HG03354 (cell line): ENCODE measurements around the gene DBF4B.
"Not testable (repeated sequence)": the region's sequence is repeated elsewhere in the genome, so short reads cannot be mapped to it uniquely, and the experiment has no call there.

Source experiments
- ATAC-seq: cut with Tn5 transposase; IDR thresholded peaks from one replicate; pipeline ENCODE4 v1.9.1; 2021; ENCODE audit warnings: mild to moderate bottlenecking; ENCODE audit not compliant: unreplicated experiment, poor library complexity, severe bottlenecking

Gene DBF4B

GRCh38 chr17:44726121-44726520 lies 17.7 kb downstream of the DBF4B start:
- not testable (repeated sequence) for ATAC-seq

DNA sequence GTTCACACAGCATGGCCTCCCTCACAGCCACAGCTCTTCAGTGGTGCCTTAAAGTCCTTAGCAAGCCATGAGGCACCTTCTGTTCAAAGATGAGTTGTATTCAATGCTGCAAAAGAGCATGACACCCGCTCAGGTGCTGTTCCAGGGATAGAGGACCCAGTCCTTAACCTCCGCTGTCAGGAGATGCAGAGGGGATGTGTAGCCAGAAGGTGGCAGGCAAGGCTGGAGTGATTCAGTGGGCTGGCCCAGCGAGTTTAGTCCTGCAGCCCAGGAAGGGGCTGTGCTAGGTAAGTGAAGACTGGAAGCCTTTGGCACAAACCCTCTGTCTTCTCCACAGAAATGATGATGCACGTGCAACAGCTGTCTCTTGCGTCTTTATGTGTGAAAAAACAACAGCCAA lies 25.3 kb downstream of the DBF4B start:
- ATAC-seq: no peak

DNA sequence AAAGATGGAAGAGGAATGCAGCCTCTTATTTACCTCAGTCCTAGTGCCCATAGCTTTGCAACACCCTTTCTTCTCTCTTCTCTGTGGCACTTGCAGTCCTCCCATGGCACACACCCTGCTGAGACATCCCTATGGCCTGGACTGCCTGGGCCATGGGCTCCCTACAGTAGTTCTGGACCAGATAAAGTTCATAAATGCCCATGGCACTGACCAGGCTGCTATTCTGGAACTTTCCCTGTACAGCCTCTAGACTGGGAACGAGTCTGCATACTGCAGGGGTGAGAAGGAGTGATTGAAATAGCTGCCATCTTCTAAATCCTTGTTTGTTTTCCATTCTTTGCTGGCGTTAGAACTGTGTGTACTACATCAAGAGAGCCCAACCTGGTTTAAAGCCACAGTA lies 25.8 kb downstream of the DBF4B start:
- no peak for ATAC-seq

DNA sequence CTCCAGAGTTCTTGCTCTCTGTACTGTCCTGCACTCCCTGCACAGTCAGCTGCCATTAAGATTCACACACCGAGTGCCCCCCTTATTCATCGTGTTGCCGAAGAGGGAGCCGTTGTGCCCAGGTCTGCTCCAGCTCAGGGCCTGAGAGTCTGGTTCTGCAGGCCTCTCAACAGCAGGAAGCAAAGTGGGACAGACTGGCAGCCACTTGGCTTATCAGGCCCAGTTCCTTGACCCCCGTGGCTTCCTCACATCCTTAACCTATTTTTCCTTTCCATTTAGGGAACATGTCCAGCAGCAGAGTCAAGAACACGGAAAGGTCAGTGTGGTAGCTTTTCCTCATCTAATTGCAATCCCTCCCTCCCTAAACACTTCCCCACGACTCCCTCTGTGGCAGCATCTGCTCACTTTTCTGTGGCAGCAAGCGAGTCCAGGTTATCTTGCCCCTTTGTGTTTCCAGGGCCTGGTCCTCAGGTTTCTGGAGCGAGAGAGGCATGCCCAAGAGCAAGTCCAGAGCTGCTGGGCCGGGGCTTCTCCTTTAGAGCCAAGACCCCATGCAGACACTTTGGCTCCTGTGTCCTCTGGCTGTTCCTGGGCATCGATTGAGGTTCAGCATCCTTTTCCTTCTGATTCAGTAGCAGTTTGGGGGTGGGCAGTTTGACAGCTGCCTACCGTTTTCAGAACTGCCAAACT lies 28.2 kb downstream of the DBF4B start:
- no peak for ATAC-seq

- ATAC-seq: peak; percentile 54
These were observed 29.9 kb downstream of the DBF4B start for GRCh38 chr17:44738214-44738906.

- no peak for ATAC-seq
These were observed 32.9 kb downstream of the DBF4B start for GRCh38 chr17:44741316-44741715.

DNA sequence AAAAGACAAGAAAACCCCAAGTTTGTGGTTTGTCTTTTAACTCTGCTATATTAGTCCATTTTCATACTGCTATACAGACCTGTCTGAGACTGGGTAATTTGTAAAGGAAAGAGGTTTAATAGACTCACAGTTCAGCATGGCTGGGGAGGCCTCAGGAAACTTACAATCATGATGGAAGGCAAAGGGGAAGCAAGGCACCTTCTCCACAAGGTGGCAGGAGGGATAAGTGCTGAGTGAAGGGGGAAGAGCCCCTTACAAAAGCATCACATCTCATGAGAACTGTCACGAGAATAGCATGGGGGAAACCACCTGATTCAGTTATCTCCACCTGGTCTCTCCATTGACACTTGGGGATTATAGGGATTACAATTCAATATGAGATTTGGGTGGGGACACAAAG lies 36.8 kb downstream of the DBF4B start:
- ATAC-seq: no peak

DNA sequence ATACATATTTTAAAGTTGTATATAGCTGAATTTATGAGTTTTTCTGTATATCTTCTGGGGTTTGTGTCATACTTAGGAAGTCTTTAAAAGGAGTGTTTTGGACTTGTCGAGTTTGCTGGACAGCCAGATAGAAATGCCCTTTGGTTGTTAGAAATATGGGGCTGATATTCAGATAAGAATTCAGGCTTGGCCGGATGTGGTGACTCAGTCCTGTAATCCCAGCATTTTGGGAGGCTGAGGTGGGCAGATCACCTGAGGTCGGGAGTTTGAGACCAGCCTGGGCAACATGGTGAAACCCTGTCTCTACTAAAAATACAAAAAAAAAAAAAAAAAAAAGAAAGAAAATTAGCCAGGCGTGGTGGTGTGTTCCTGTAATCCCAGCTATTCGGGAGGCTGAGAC lies 37.3 kb downstream of the DBF4B start:
- ATAC-seq: not testable (repeated sequence)

- no peak for ATAC-seq
These were observed 39.1 kb downstream of the DBF4B start for GRCh38 chr17:44747566-44747965.

- no peak for ATAC-seq
These were observed 40.9 kb downstream of the DBF4B start for GRCh38 chr17:44749076-44749979.

DNA sequence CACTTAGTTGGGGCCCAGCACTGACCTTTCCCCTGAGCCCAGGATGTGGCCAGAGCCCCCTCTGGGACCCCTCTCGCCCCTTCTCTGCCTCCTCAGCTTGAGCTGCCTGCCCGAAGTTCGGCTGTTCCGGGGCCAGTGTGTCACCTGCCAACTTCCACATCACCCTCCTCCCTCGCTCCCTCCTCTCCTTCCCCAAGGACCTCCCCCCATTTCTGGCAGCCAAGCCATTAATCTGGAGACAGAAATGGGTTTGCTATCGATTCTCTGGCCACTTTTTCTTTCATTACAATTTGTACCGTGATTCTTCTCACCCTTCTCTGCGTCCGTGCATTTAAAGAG lies 41.5 kb downstream of the DBF4B start:
- no peak for ATAC-seq

DNA sequence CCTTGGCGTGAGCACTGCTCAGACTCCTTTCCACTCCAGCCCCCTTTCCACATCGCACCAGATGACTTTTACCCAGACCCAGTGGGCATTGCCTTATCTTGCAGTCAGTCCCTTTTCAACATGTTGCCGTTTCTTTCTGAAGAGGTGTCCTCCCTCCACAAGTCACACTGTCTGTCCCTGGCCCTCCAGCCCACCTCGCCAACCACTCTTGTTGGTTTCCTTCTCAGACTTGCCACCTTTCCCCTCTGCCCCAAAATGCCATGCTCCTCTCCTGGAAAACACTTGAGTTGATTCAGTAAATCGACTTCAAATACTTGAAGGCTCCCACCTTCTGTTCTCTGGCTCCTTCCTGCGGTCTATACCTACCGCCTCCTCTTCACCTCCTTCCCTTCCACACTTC lies 42.9 kb downstream of the DBF4B start:
- no peak for ATAC-seq

- ATAC-seq: no peak
These were observed 43.3 kb downstream of the DBF4B start for GRCh38 chr17:44751806-44752205.

DNA sequence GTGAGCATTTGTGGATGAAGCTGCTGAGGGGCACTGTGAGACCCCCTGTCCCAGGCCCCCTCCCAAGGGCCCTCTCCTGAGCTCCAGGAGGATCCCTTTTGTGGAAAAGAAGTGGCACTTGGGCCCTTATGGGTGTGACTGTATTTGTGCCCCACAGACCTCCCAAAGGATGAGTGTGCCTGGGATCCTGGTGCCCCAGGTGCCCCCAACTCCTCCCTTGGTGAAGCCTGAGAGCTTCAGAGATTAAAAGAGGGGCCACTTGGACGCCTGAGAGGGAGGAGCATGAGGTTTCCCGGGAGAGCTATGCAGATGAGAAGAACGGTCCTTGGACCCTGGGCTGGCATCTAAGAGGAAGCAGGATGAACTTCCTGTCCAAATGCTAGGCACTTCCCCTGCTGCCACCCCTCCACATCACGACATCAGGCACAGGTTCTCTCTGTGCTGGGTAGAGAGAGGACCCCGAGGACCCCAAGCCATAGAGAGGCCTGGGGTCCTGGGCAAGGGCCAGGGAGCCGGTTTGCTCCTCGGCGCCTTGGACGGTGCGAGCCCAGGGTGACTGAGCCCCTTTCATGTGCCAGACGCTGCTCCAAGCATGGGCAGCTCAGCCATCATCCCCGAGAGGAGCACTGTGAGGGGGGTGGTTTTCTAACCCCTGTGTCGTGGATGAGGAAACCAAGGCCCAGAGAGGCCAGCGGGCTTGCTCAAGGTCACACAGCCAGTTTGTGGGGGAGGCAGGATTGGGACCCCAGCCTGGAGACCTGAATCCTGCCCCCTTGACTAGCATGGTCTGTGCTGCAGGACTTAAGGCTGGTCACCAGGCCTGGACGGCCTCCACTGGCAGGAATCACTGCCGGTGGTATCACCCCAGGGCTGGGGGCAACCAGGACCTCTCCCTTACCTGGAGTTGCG lies 44.7 kb downstream of the DBF4B start:
- ATAC-seq: no peak

GRCh38 chr17:44754276-44754675 lies 45.8 kb downstream of the DBF4B start:
- ATAC-seq: no peak

DNA sequence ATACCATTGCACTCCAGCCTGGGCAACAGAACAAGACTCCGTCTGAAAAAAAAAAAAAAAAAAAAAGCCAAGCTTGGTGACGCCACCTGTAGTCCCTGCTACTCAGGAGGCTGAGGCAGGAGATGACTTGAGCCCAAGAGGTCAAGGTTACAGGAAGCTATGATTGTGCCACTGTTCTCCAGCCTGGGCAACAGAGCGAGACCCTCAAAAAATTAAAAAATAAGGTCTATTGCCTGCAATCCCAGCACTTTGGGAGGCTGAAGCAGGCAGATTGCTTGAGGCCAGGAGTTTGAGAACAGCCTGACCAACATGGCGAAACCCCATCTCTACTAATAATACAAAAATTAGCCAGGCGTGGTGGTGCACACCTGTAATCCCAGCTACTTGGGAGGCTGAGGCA lies 46.7 kb downstream of the DBF4B start:
- not testable (repeated sequence) for ATAC-seq

- no peak for ATAC-seq
These were observed 48.8 kb downstream of the DBF4B start for GRCh38 chr17:44757045-44757917.

DNA sequence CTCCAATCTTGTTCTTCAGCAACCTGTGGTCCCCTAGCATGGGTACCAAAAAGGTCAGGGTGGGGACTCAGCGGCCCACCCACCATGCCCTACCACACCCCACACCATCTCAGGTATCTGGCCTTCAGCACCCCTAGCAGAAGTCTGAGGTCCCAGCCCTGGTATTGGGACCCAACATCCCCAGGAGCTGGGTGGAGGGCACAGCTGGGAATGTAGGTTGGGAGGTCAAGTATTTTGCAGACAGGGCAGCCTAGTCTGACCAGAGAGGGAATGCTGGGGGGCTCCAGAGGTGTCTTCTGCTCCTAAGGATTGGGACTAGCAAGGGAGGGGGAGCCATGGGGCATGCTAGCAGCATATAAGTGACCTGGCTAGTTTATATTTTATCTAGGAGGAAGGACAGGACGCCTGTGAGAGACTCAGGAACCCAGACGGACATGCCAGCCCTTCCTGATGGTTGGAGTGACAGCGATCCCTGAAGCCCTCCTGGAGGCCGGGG lies 49.5 kb downstream of the DBF4B start:
- no peak for ATAC-seq
